OCI-LY7 (cell line): ENCODE results near the gene TESPA1. TPM values are rescaled to one million over a fixed set of nuclear protein-coding genes. Genes with fewer than 3 reads are reported as not detected.

Experiments used
- Bru-seq: library from RNA; stranded (reverse); fragments of 400-500 nt; gene quantifications from one replicate; lab custom pipeline; 2021; lab: Mats Ljungman, UMichigan
- BruChase-seq, 2 experiments: library from RNA; stranded (reverse); fragments of 400-500 nt; gene quantifications; one replicate each; lab custom pipeline; 2021; lab: Mats Ljungman, UMichigan
- BruUV-seq: library from RNA; stranded (reverse); fragments of 400-500 nt; replicated peaks from 2 replicates; lab custom pipeline; 2021; lab: Mats Ljungman, UMichigan
- CTCF ChIA-PET: fragments of 300-600 bp; sonication (Branson Sonifier 250); formaldehyde crosslinking; loops from one replicate; lab custom pipeline; 2022; ENCODE audit warnings: antibody characterized with exemption; ENCODE audit not compliant: unreplicated experiment; lab: Charles Lee
- POLR2A ChIA-PET: fragments of 300-600 bp; sonication (Branson Sonifier 250); formaldehyde crosslinking; loops from one replicate; lab custom pipeline; 2022; ENCODE audit warnings: antibody characterized with exemption; lab: Charles Lee
- DNase-seq: peaks from one replicate; pipeline ENCODE4 v3.0.0-alpha.2; 2015; ENCODE audit warnings: low spot score
- H2AFZ ChIP-seq: fragments of 200-600 bp; sonication (generic), shearing (Covaris generic); 2 replicates; pipeline ENCODE4 v1.6.1; 2014; ENCODE audit warnings: mild to moderate bottlenecking, antibody characterized with exemption, low read length, moderate library complexity
- H3K27ac ChIP-seq: fragments of 200-600 bp; sonication (generic); 2 replicates; pipeline ENCODE4 v1.5.1; 2014; ENCODE audit warnings: mixed run types, low read depth, mild to moderate bottlenecking, moderate library complexity, low read length, inconsistent platforms; ENCODE audit not compliant: poor library complexity, severe bottlenecking
- H3K36me3 ChIP-seq: fragments of 200-600 bp; sonication (generic); 2 replicates; pipeline ENCODE4 v1.6.1; 2014; ENCODE audit warnings: mild to moderate bottlenecking, antibody characterized with exemption, low read length, moderate library complexity, mixed read lengths; ENCODE audit not compliant: insufficient read depth
- H3K4me1 ChIP-seq: fragments of 200-600 bp; sonication (generic); 2 replicates; pipeline ENCODE4 v1.5.1; 2014; ENCODE audit warnings: mild to moderate bottlenecking, low read length; ENCODE audit not compliant: insufficient read depth, poor library complexity, severe bottlenecking
- H3K4me2 ChIP-seq: fragments of 200-600 bp; sonication (generic); 2 replicates; pipeline ENCODE4 v1.6.1; 2014; ENCODE audit warnings: mild to moderate bottlenecking, low read length
- H3K4me3 ChIP-seq: fragments of 200-600 bp; sonication (generic); 2 replicates; pipeline ENCODE4 v1.5.1; 2014; ENCODE audit warnings: mild to moderate bottlenecking, low read depth, low read length; ENCODE audit not compliant: poor library complexity, severe bottlenecking
- H3K79me2 ChIP-seq: fragments of 200-600 bp; sonication (generic); 2 replicates; pipeline ENCODE4 v1.6.1; 2016; ENCODE audit warnings: low read depth, mild to moderate bottlenecking, low read length, moderate library complexity, mixed read lengths; ENCODE audit not compliant: insufficient read depth
- H3K9me2 ChIP-seq: fragments of 200-600 bp; sonication (generic); 2 replicates; pipeline ENCODE4 v1.6.1; 2016; ENCODE audit warnings: mild to moderate bottlenecking, low read length, mixed read lengths; ENCODE audit not compliant: insufficient read depth
- H3K9me3 ChIP-seq: fragments of 200-600 bp; sonication (generic); 2 replicates; pipeline ENCODE4 v1.6.1; 2014; ENCODE audit warnings: mild to moderate bottlenecking, mixed run types, low read length, mixed read lengths
- H4K20me1 ChIP-seq: fragments of 200-600 bp; sonication (generic); 2 replicates; pipeline ENCODE4 v1.6.1; 2014; ENCODE audit warnings: mild to moderate bottlenecking, antibody characterized with exemption, low read length, moderate library complexity, mixed read lengths; ENCODE audit not compliant: insufficient read depth
- CTCF ChIP-seq: fragments of 200-600 bp; sonication (generic); conservative IDR thresholded peaks from 2 replicates; pipeline ENCODE4 v1.5.1; 2014; ENCODE audit warnings: mild to moderate bottlenecking, antibody characterized with exemption, low read length, moderate library complexity, mixed read lengths
- EZH2phosphoT487 ChIP-seq: fragments of 200-600 bp; sonication (generic); IDR thresholded peaks from 2 replicates; pipeline ENCODE4 v1.6.1; 2018; ENCODE audit warnings: low read depth, borderline replicate concordance, mild to moderate bottlenecking, mixed run types, antibody characterized with exemption, low read length, moderate library complexity, mixed read lengths
- intact Hi-C: fragments of 100-400 bp; cut with micrococcal nuclease; formaldehyde crosslinking; loops from one replicate; pipeline ENCODE4 v1.10.0; 2022; ENCODE audit not compliant: unreplicated experiment
- long read RNA-seq: library from polyadenylated mRNA; stranded (forward); transcript quantifications from one replicate; pipeline ENCODE4 v2.0.0, GENCODE V29; 2022
- total RNA-seq, 2 experiments: library from RNA; depleted of rRNA in 1 of 2; stranded (reverse); fragments of >200 nt in 1 of 2; shearing (Covaris generic) in 1 of 2; gene quantifications; 2 replicates each; pipeline ENCODE4 v1.2.3, GENCODE V29; 2014 to 2022

TESPA1 gene
- total RNA-seq (2014; rRNA removed; shearing (Covaris generic)) (9.5 and 9.7 TPM in 2 replicates), total RNA-seq (2022) (21.9 and 24.1 TPM in 2 replicates), Bru-seq, nascent RNA (percentile 70 among the genes with signal in this experiment), BruChase-seq, experiment 1, labeled RNA remaining after a 6-hour chase (percentile 61 among the genes with signal in this experiment), BruChase-seq, experiment 2, labeled RNA remaining after a 2-hour chase (percentile 68 among the genes with signal in this experiment)
- long read RNA-seq, transcript TESPA1-202 (11 exons, 2,010 nt): major isoform, 7 of 97 reads
- long read RNA-seq, partial matches to known transcripts: 6 of 97 reads
- long read RNA-seq, other reads (novel, unspliced or antisense): 84 of 97 reads

- TF ChIP-seq CTCF (no peak), EZH2phosphoT487 (no peak)
- Histone ChIP-seq H3K4me3 (peak within 1 kb of the TSS; percentile 68), H3K36me3 (peaks cover 10% of the 10 kb centered on the region), H3K4me1 (peaks cover 57% of the 10 kb centered on the region), H4K20me1 (no peaks in the 10 kb centered on the region), H3K4me2 (peak within 1 kb of the TSS; percentile 90), H3K9me3 (no peaks in the 10 kb centered on the region), H2AFZ (peak within 1 kb of the TSS; percentile 68), H3K27ac (peak within 1 kb of the TSS; percentile 75), H3K9me2 (no peaks in the 10 kb centered on the region), H3K79me2 (peaks cover 5% of the 10 kb centered on the region; the same call in 1 of the 2 replicates)
- intact Hi-C loops: loop anchor here (10.0 kb wide), 1 partner anchor 660 kb away; no protein-coding TSS in a partner anchor
- POLR2A ChIA-PET: interaction anchor here (0.8 to 2.2 kb wide), 9 partner anchors 11 to 89 kb away, joined by 3 to 11 read pairs (median 3); no protein-coding TSS in a partner anchor
- BruUV-seq: TSS peak; percentile 93
- peak; percentile 96 for DNase-seq
- CTCF ChIA-PET: interaction anchor here (0.5 to 2.0 kb wide), 5 partner anchors 8 to 1639 kb away, joined by 3 to 16 read pairs (median 4); no protein-coding TSS in a partner anchor
These were observed at the start of gene TESPA1 for GRCh38 chr12:54984658-54985376. Gene TESPA1 (minus strand): TSS chr12:54984762. CDS start chr12:54974562, 10,200 bp downstream.

- no peak for DNase-seq
- Histone ChIP-seq H3K9me3 (no peaks in the 10 kb centered on the region), H3K9me2 (no peaks in the 10 kb centered on the region), H3K4me2 (no peak overlapping the region), H3K27ac (no peak overlapping the region), H4K20me1 (no peaks in the 10 kb centered on the region), H3K4me1 (peaks cover 19% of the 10 kb centered on the region), H3K36me3 (no peaks in the 10 kb centered on the region), H3K79me2 (no peaks in the 10 kb centered on the region), H2AFZ (no peak overlapping the region), H3K4me3 (no peak overlapping the region)
- BruUV-seq: no TSS peak
- POLR2A ChIA-PET: no interaction called here
- TF ChIP-seq CTCF: no peak
- TF ChIP-seq EZH2phosphoT487: no peak
- intact Hi-C loops: no loop called here
- CTCF ChIA-PET: no interaction called here
These were observed 49.7 kb upstream of the TESPA1 start for GRCh38 chr12:55034218-55034617.
